Subcutaneous adipose tissue (tissue), 4 donors: Measurements from ENCODE around the gene TTC16. TPM values are rescaled to one million over a fixed set of nuclear protein-coding genes. Genes with fewer than 3 reads are reported as not detected.

ENCODE experiments used
- total RNA-seq, 4 donors: library from RNA; depleted of rRNA; stranded (reverse); fragments of >200 nt; gene quantifications; one replicate each; pipeline ENCODE4 v1.1.0, GENCODE V29; 2016
- TF ChIP-seq, protein P1 (sequence below): fragments of 450-650 bp; IDR thresholded peaks from one replicate; pipeline ENCODE4 v1.5.1; 2016; ENCODE audit warnings: low read depth, mild to moderate bottlenecking, control low read depth, antibody characterized with exemption, moderate library complexity

The TTC16 gene
- total RNA-seq, 4 donors from 2014 or later = 0.16 TPM; not detected in 3

DNA sequence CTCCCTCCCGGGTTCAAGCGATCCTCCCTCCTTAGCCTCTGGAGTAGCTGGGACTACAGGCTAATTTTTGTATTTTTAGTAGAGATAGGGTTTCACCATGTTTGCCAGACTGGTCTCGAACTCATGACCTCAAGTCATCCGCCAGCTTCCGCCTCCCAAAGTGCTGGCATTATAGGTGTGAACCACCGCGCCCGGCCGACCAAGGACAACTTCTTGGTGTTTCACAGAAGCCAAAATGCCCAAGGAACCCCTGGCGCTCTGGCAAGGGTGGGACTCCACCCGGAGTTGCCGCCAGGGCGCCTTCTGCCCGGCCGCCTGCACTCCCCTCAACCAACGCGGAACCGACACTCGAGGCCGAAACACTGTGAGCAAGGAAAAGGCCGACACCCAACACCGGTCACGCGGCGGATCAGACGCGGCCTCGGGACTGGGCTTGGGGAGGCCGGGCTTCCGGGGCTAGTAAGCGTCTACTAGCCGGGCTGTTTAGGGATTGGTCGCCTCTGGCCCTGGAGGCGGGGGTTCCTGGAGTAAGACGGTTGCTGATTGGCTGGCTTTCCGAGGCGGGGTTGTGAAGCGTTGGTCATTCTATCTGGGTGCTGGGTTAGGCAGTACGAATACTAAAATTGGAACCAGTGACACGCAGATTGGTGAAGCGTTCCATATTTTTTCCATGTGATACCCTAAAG lies 16.8 kb upstream of the TTC16 start:
- TF ChIP-seq, protein P1, sequence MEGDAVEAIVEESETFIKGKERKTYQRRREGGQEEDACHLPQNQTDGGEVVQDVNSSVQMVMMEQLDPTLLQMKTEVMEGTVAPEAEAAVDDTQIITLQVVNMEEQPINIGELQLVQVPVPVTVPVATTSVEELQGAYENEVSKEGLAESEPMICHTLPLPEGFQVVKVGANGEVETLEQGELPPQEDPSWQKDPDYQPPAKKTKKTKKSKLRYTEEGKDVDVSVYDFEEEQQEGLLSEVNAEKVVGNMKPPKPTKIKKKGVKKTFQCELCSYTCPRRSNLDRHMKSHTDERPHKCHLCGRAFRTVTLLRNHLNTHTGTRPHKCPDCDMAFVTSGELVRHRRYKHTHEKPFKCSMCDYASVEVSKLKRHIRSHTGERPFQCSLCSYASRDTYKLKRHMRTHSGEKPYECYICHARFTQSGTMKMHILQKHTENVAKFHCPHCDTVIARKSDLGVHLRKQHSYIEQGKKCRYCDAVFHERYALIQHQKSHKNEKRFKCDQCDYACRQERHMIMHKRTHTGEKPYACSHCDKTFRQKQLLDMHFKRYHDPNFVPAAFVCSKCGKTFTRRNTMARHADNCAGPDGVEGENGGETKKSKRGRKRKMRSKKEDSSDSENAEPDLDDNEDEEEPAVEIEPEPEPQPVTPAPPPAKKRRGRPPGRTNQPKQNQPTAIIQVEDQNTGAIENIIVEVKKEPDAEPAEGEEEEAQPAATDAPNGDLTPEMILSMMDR = no peak

- TF ChIP-seq, protein P1 = no peak
These were observed 15.7 kb upstream of the TTC16 start for GRCh38 chr9:127700140-127700539.

DNA sequence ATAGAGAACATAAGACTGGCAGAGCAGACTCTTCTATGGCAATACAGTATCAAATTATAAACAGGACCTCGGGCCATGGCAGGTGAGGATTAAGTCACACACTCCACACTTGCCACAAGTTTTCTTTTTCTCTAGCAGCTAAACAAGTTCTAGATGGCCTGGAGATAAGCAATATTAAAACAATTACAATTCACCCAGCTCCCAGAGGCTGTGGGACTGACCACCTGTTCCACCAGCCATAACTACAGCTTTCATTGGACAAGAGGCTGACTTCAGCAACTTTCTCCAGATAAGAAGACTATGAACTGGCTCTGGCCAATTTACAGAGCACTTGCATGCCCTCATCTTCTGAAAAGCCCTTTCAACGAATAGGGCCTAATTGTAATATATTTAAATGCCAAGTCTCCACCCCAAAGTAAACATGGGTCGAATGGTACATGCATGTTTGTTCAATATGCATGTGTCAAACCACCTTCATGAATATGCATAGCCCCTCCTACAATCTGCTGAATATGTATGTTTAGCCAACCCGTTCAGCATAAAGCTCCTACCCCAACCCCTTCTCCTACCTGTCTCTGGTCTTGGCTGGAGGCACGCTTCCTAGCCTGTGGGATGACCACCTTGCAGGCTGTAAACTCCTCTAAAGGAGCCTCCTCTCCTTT lies 15.2 kb upstream of the TTC16 start:
- TF ChIP-seq, protein P1 = no peak

GRCh38 chr9:127703289-127703946 lies 12.5 kb upstream of the TTC16 start:
- TF ChIP-seq, protein P1 = no peak

DNA sequence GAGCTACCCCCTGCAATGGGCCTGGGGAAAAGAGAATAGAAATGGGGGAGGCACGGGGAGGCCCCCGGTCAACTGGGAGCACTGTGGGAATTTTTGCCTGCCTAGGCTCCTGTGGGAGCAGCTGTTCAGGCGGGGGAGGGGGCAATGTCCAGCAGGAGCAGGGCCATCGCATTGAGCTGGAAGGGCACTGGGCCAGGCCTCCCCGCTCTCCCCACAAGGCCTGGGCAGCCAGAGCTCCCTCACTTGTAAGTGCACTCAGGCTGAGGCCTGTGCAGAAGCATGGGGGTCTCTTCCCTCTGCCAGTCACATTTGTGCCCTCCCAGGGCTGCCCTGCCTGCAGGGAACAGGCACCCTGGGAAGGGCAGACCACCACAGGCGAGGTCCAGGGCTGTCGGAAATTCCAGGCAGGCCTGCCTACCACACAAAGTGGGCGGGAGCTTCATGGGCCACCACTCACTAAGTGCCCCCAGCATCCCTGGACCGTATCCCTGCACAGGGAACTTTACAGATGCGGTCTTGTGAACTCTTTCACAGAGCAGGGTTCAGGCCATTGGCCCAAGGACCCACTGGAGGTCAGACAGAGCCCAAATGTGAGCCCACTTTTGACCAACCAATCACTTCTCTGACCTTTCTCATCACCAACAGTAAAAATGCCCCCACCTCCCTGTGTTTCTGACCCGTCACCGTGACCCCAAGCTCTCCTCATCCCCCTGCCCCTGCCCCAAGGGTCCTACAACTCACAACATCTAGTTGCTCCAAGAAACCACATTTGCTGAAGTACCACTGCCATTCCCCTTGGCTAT lies 10.1 kb upstream of the TTC16 start:
- TF ChIP-seq, protein P1 = no peak

GRCh38 chr9:127706836-127707241 lies 9.0 kb upstream of the TTC16 start, which contains the start of gene CFAP157:
Gene CFAP157 (plus strand): TSS chr9:127706988. CDS start chr9:127707032, 44 bp downstream.
- TF ChIP-seq, protein P1 = no peak

DNA sequence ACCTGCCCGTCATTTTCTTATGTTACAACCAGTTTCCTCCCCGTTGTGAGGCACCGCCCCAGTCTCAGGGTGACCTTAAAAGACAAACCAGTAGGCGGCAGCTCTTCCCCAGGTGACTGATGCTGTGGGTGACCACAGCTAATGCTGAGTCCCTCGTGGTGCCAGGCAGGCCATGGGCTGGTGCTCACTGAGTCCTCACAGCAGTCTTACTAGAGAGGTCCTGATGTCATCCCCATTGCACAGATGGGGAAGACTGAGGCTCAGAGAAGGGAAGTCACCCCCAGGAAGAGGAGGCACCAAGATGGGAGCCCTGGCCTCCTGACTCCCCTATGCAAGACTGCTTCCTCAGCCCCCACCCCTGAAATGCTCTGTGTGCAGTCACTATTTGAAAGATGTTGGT lies 8.1 kb upstream of the TTC16 start:
- TF ChIP-seq, protein P1 = no peak
